B cell (primary cell): ENCODE measurements around the gene GLDN. TPM values are rescaled to one million over a fixed set of nuclear protein-coding genes. Genes with fewer than 3 reads are reported as not detected.

ENCODE experiments used
- ATAC-seq: fragments of 200-7000 bp; cut with Tn5 transposase; one replicate; pipeline ENCODE4 v1.10.0; 2021; ENCODE audit warnings: low read depth, mild to moderate bottlenecking, moderate number of reproducible peaks, moderate library complexity
- CTCF ChIA-PET: fragments of 350-600 bp; sonication (Branson Sonifier 250); formaldehyde crosslinking; loops from one replicate; lab custom pipeline; 2021; ENCODE audit warnings: antibody characterized with exemption, inconsistent platforms; lab: Charles Lee
- POLR2A ChIA-PET: fragments of 350-600 bp; sonication (Branson Sonifier 250); formaldehyde crosslinking; loops from one replicate; lab custom pipeline; 2021; ENCODE audit warnings: antibody characterized with exemption; lab: Charles Lee
- DNase-seq: peaks from one replicate; pipeline ENCODE4 v3.0.0; 2013
- H2AFZ ChIP-seq: 2 replicates; pipeline ENCODE4 v1.6.1; 2012; ENCODE audit warnings: mild to moderate bottlenecking, low read depth, low read length; ENCODE audit not compliant: insufficient read depth, poor library complexity, severe bottlenecking
- H3K27ac ChIP-seq, 2 donors: 1 replicate in 1 of 2; 2 replicates in 1 of 2; pipeline ENCODE4 v1.5.1; 2012 to 2013; ENCODE audit warnings: low read length in 2 of 2, mild to moderate bottlenecking in 2 of 2, moderate library complexity in 1 of 2
- H3K27me3 ChIP-seq, 4 experiments: fragments of 200-600 bp in 1 of 4; sonication (generic) in 1 of 4; replicated peaks in 1 of 4; 1 replicate in 2 of 4; 2 replicates in 2 of 4; pipeline versions ENCODE4 v1.6.1 to v1.7.0; 2013 to 2016; ENCODE audit warnings: low read length in 3 of 4, mild to moderate bottlenecking in 2 of 4, mixed read lengths in 1 of 4, moderate library complexity in 1 of 4; ENCODE audit not compliant: insufficient read depth in 4 of 4, control insufficient read depth in 3 of 4; ENCODE audit errors: control extremely low read depth in 1 of 4
- H3K36me3 ChIP-seq, 2 experiments: replicated peaks in 1 of 2; 1 replicate in 1 of 2; 2 replicates in 1 of 2; pipeline versions ENCODE4 v1.6.1 to v1.7.1; 2013; ENCODE audit warnings: low read length in 1 of 2; ENCODE audit not compliant: insufficient read depth in 2 of 2, control insufficient read depth in 1 of 2; ENCODE audit errors: control extremely low read depth in 1 of 2, extremely low read depth in 1 of 2
- H3K4me1 ChIP-seq, 2 donors: fragments of 200-600 bp in 1 of 2; sonication (generic) in 1 of 2; 1 replicate in 1 of 2; 2 replicates in 1 of 2; pipeline versions ENCODE4 v1.5.1 to v1.6.1; 2013 to 2017; ENCODE audit warnings: low read length in 2 of 2; ENCODE audit not compliant: control insufficient read depth in 2 of 2, insufficient read depth in 2 of 2
- H3K4me2 ChIP-seq: replicated peaks from 2 replicates; pipeline ENCODE3; 2012; ENCODE audit warnings: mild to moderate bottlenecking, low read depth, low read length; ENCODE audit not compliant: poor library complexity, severe bottlenecking
- H3K4me3 ChIP-seq, 5 experiments: fragments of 200-600 bp in 1 of 5; sonication (generic) in 1 of 5; 1 replicate in 3 of 5; 2 replicates in 2 of 5; pipeline versions ENCODE4 v1.5.1 to v1.7.0; 2011 to 2016; ENCODE audit warnings: low read length in 4 of 5, mild to moderate bottlenecking in 4 of 5, low read depth in 2 of 5, control low read depth in 1 of 5, moderate library complexity in 1 of 5; ENCODE audit not compliant: insufficient read depth in 1 of 5; ENCODE audit errors: control extremely low read depth in 1 of 5, extremely low read depth in 1 of 5
- H3K79me2 ChIP-seq: fragments of 200-600 bp; sonication (generic); one replicate; pipeline ENCODE4 v1.6.0; 2016; ENCODE audit warnings: low read length; ENCODE audit not compliant: control insufficient read depth, insufficient read depth
- H3K9ac ChIP-seq: fragments of 200-600 bp; sonication (generic); 2 replicates; pipeline ENCODE4 v1.6.1; 2017; ENCODE audit warnings: mild to moderate bottlenecking, low read length, moderate library complexity
- H3K9me3 ChIP-seq, 3 donors: one replicate each; pipeline versions ENCODE4 v1.6.1 to v1.7.1; 2013; ENCODE audit warnings: low read length in 2 of 3; ENCODE audit not compliant: control insufficient read depth in 2 of 3, insufficient read depth in 1 of 3; ENCODE audit errors: control extremely low read depth in 1 of 3
- H4K20me1 ChIP-seq: 2 replicates; pipeline ENCODE4 v1.6.0; 2012; ENCODE audit warnings: mild to moderate bottlenecking, low read length; ENCODE audit not compliant: insufficient read depth, control insufficient read depth, poor library complexity, severe bottlenecking
- H3K27ac Mint-ChIP-seq: one replicate; pipeline ENCODE4 v1.8.0; 2021; ENCODE audit warnings: mixed read lengths
- H3K27me3 Mint-ChIP-seq: one replicate; pipeline ENCODE4 v1.8.0; 2021; ENCODE audit warnings: mixed read lengths
- H3K4me1 Mint-ChIP-seq: one replicate; pipeline ENCODE4 v1.8.0; 2021; ENCODE audit warnings: mixed read lengths
- H3K4me3 Mint-ChIP-seq: one replicate; pipeline ENCODE4 v1.8.0; 2021; ENCODE audit warnings: mixed read lengths
- H3K9me3 Mint-ChIP-seq: one replicate; pipeline ENCODE4 v1.8.0; 2022; ENCODE audit warnings: mixed read lengths; ENCODE audit not compliant: insufficient read depth
- EZH2 ChIP-seq: IDR thresholded peaks from 2 replicates; pipeline ENCODE4 v1.6.1; 2012; ENCODE audit warnings: borderline replicate concordance, low read depth, mild to moderate bottlenecking, moderate library complexity, low read length; ENCODE audit not compliant: insufficient read depth, poor library complexity, severe bottlenecking
- WGBS: methylation state at CpG from one replicate; pipeline ENCODE4 v1.1.5; 2013; ENCODE audit warnings: missing lambda C conversion rate; ENCODE audit not compliant: insufficient coverage; 5-methylcytosine and 5-hydroxymethylcytosine counted together
- intact Hi-C: fragments of 100-400 bp; cut with micrococcal nuclease; formaldehyde crosslinking; loops from one replicate; pipeline ENCODE4 v1.10.0; 2022
- polyA plus RNA-seq: library from polyadenylated mRNA; depleted of rRNA; stranded (reverse); fragments of >200 nt; gene quantifications from 2 replicates; pipeline ENCODE4 v1.2.3, GENCODE V29; 2012
- total RNA-seq, 2 donors: library from RNA; stranded (reverse); fragments of 120-200 nt in 1 of 2; gene quantifications; 1 replicate in 1 of 2; 2 replicates in 1 of 2; pipeline versions ENCODE4 v1.2.3 to v1.2.4, GENCODE V29; 2013 to 2022
- TF ChIP-seq, protein P1 (sequence below): fragments of 200-600 bp; IDR thresholded peaks from one replicate; pipeline ENCODE4 v1.8.0; 2022; ENCODE audit warnings: antibody characterized with exemption, mild to moderate bottlenecking

The GLDN gene
- total and polyA plus RNA-seq, 2 donors (not counting 1 experiment from before 2014, with no cell fraction given): not detected

DNA sequence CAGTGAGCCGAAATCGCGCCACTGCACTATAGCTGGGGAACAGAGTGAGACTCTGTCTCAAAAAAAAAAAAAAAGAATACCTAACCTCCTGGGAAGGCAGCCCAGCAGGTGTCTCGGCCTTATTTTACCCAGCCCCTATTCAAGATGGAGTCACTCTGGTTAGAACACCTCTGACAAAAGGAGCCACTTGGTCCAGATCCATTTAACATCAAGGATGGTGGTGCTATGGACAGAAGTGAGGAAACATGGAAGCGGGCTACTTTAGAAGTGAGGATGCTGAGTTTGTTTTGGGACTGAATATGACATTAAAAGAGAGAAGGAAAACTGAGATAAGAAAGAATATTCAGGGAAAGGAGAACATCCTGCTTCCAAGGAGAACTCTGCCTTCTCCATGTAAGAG is 14.7 kb downstream of the GLDN start:
- no peak overlapping the region for H3K4me3 ChIP-seq
- Mint-ChIP-seq H3K27me3 (peaks cover 13% of the 10 kb centered on the region), H3K9me3 (no peaks in the 10 kb centered on the region), H3K27ac (no peak overlapping the region), H3K4me3 (no peak overlapping the region), H3K4me1 (peaks cover 2% of the 10 kb centered on the region)
- no peaks in the 10 kb centered on the region for H4K20me1 ChIP-seq
- no peaks in the 10 kb centered on the region for H3K79me2 ChIP-seq
- DNase-seq (no peak), ATAC-seq (no peak)
- no peak overlapping the region for H2AFZ ChIP-seq
- ChIA-PET POLR2A (no interaction called here), CTCF (no interaction called here)
- no peaks in the 10 kb centered on the region for H3K9me3 ChIP-seq
- H3K36me3 ChIP-seq: no peaks in the 10 kb centered on the region
- no peak overlapping the region for H3K27ac ChIP-seq
- no peaks in the 10 kb centered on the region for H3K4me1 ChIP-seq
- intact Hi-C loops: no loop called here
- WGBS: 81% methylated on average over 4 of the region's 5 CpGs
- H3K27me3 ChIP-seq: peaks cover 0 to 3% (median 0%) of the 10 kb centered on the region in 4 experiments
- H3K9ac ChIP-seq: no peak overlapping the region
- no peak overlapping the region for H3K4me2 ChIP-seq
- TF ChIP-seq, protein P1, sequence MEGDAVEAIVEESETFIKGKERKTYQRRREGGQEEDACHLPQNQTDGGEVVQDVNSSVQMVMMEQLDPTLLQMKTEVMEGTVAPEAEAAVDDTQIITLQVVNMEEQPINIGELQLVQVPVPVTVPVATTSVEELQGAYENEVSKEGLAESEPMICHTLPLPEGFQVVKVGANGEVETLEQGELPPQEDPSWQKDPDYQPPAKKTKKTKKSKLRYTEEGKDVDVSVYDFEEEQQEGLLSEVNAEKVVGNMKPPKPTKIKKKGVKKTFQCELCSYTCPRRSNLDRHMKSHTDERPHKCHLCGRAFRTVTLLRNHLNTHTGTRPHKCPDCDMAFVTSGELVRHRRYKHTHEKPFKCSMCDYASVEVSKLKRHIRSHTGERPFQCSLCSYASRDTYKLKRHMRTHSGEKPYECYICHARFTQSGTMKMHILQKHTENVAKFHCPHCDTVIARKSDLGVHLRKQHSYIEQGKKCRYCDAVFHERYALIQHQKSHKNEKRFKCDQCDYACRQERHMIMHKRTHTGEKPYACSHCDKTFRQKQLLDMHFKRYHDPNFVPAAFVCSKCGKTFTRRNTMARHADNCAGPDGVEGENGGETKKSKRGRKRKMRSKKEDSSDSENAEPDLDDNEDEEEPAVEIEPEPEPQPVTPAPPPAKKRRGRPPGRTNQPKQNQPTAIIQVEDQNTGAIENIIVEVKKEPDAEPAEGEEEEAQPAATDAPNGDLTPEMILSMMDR: no peak
- no peak for TF ChIP-seq EZH2

DNA sequence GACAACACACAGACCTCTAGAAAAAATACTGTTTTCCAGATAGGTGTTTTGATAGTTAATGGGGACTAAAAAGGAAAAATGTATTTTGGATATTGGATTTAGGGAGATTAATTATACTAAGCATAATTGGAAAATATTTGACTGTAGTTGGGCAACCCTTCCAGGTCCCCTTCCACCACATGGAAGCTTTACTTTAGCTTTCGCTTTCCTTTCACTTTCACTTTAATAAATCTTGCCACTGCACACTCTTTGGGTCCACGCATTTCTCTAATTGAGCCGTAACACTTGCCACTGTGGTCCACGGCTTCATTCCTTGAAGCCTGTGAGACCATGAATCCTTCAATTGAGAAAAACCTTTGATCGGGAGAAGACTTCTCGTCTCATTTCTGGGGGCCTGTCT is 15.5 kb downstream of the GLDN start:
- no peak overlapping the region for H3K9ac ChIP-seq
- no peaks in the 10 kb centered on the region for H3K79me2 ChIP-seq
- H3K27me3 ChIP-seq: peaks cover 0 to 3% (median 0%) of the 10 kb centered on the region in 4 experiments
- H3K27ac Mint-ChIP-seq: no peak overlapping the region
- H3K9me3 Mint-ChIP-seq: no peaks in the 10 kb centered on the region
- H3K27ac ChIP-seq: no peak overlapping the region
- DNase-seq (no peak), ATAC-seq (no peak)
- WGBS: 90% methylated on average over 5 of the region's 6 CpGs
- H3K4me3 Mint-ChIP-seq: no peak overlapping the region
- H3K9me3 ChIP-seq: no peaks in the 10 kb centered on the region
- TF ChIP-seq EZH2: no peak
- TF ChIP-seq, protein P1: no peak
- H4K20me1 ChIP-seq: no peaks in the 10 kb centered on the region
- H3K27me3 Mint-ChIP-seq: peaks cover 7% of the 10 kb centered on the region
- intact Hi-C loops: no loop called here
- no peak overlapping the region for H3K4me3 ChIP-seq
- H3K4me2 ChIP-seq: no peak overlapping the region
- H3K36me3 ChIP-seq: no peaks in the 10 kb centered on the region
- ChIA-PET CTCF (no interaction called here), POLR2A (no interaction called here)
- peak overlapping the region; percentile 33 for H2AFZ ChIP-seq
- no peaks in the 10 kb centered on the region for H3K4me1 ChIP-seq
- peaks cover 2% of the 10 kb centered on the region for H3K4me1 Mint-ChIP-seq
